G401 (cell line): ENCODE data around the gene CCDC157. TPM values are rescaled to one million over a fixed set of nuclear protein-coding genes. Genes with fewer than 3 reads are reported as not detected.
A peak's percentile ranks its signal among the peaks of the same experiment; 100 is the strongest.
"Not testable (repeated sequence)": the region's sequence is repeated elsewhere in the genome, so short reads cannot be mapped to it uniquely, and the experiment has no call there.

Experiments used
- DNase-seq: peaks from one replicate; pipeline ENCODE4 v3.0.0-alpha.2; 2015; ENCODE audit warnings: low spot score
- in situ Hi-C: cut with HindIII; loops from 2 replicates; pipeline ENCODE4 v1.10.0; 2016; ENCODE audit warnings: low sequenced_read_pairs, mixed read lengths
- total RNA-seq: library from RNA; depleted of rRNA; stranded (reverse); fragments of >200 nt; shearing (Covaris generic); gene quantifications from 2 replicates; pipeline ENCODE4 v1.2.3, GENCODE V29; 2014

Gene CCDC157
- total RNA-seq, 1 experiment from 2014 or later = 1.8 TPM

- in situ Hi-C loops = no loop called here
- DNase-seq = no peak
These were observed 24.5 kb downstream of the CCDC157 start for GRCh38 chr22:30381264-30381663.

GRCh38 chr22:30382340-30382739, 25.5 kb downstream of the CCDC157 start:
- DNase-seq = no peak
- in situ Hi-C loops = no loop called here

GRCh38 chr22:30383061-30383460, 26.3 kb downstream of the CCDC157 start:
- in situ Hi-C loops = no loop called here
- DNase-seq = no peak

DNA sequence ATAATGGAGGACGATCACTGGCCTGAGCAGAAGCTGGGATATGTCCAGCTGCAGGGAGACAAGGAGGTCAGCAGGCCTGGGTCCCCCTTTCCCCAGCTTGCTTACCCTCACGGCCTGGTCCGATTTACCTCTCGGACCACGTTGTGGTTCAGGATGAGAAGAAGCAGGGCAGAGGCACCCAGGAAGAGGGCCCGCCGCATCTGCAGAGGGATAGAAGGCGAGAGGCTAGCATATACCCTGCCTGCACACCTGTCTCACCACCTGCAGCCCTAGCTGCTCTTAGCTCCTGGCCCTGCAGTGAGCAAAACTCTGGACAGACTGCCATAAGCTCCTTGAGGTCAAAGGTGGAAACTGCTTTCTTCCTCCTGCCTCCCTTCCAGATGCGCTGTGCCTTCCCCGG, 29.1 kb downstream of the CCDC157 start:
- in situ Hi-C loops = no loop called here

GRCh38 chr22:30386608-30386959, 29.8 kb downstream of the CCDC157 start:
- DNase-seq = peak; percentile 31
- in situ Hi-C loops = no loop called here

More for the DNA sequence above, 29.1 kb downstream of the CCDC157 start:
- no peak for DNase-seq

DNA sequence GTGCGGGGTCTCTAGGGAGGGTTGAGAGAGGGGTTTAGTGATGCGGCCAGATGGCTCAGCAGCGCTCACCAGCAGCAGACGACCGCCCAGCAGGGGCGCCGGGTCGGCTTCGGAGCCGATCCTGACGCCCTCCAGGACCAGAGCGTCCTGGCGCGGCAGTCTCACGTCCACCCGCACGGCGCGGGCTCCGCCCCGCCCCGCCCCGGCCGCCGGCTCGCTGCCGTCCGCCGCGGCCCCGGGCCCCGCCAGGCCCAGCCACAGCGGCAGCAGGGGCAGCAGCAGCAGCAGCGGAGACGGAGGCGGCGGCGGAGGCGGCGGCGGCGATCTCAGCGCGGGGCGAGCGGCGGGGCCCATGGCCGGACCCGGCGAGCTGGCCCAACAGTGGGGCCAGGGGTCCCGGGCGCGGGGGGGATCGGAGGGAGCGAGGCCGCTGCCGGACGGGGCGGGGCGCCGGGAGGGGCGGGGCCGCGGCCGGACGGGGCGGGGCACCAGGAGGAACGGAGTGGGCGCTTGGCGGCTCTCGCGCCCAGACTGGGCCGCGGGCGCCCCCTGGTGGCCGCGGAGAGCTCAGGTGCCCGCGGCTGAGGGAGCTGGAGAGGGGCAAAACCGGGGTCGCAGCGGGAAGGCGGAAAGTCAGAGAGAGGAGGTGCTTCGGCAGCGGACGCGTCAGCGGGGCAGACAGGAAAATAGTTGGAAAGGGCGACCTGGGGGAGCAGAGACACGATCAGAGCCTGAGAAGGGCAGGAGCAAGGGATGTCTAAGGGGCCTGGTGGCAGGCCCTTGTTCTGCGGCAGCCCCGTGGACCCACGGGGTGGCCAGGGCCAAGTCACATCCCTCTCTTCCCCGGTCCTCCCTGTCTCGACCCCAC, 30.4 kb downstream of the CCDC157 start, which contains the start of gene RNF215:
TSS of gene RNF215 (minus strand) at position 452 of the 868 bp plus-strand sequence. CDS start at position 354, 98 bp downstream.
- in situ Hi-C loops = no loop called here
- peak; percentile 85 for DNase-seq

DNA sequence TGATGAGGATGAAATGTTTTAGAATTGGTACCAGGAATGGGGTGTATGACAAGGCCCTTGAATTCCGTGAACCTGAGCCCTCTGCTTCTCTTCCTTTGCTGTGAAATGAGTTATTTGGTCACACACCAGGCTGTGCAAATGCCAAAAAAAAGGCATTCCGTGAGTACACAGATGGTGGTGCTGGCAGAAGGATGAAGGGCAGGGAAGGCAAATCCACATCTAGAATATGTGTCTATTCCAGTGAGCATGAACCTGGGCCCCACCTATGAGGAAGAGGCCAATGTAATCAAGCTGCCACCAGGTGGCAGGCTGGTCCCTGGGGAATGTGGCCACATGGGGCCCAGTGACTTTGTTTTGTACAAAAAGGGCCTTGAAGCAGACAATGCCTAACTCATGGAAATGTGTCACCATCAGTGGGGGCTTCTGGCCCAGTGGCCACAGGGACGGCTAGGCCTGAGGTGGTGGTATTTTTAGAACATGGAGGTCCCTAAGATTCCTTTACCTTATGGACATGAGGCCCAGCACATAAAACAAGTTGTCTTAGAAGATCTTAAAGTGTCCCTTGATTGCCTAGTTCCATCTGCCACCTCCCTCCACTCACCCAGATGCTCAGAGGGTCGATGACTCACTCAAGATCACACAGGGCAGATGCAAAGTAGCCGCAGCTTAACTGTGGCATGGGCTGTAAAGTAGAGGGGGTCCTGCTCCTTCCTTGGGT, 34.3 kb downstream of the CCDC157 start:
- peak; percentile 71 for DNase-seq
- in situ Hi-C loops = loop anchor here (5.0 kb wide), 1 partner anchor 104 kb away; the partner anchor contains the start of gene CASTOR1

- in situ Hi-C loops = loop anchor here (5.0 kb wide), 1 partner anchor 105 kb away; the partner anchor contains the start of gene CASTOR1
- DNase-seq = no peak
These were observed 36.0 kb downstream of the CCDC157 start for GRCh38 chr22:30392661-30393321.

GRCh38 chr22:30393322-30393680, 36.5 kb downstream of the CCDC157 start:
- in situ Hi-C loops = loop anchor here (5.0 kb wide), 1 partner anchor 106 kb away; the partner anchor contains the start of gene CASTOR1
- no peak for DNase-seq

DNA sequence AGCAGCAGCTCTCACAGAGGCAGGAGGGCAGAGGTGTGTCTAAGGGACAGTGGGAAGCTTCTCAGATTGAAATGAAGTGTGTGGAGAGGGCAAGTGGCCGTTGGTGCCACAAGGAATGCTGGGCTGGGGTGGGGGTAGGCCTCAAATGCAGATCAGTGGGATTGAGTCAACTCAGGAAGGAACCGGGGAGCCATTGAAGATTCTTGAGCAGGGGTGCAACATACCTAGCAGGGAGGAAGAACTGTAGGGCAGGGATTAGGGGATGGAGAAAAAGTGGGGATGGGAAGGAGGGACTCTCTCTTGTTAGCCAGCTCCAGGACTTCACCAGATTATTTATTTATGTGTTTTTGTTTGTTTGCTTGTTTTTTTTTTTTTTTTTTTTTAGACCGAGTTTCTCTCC, 37.1 kb downstream of the CCDC157 start:
- in situ Hi-C loops = loop anchor here (5.0 kb wide), 1 partner anchor 107 kb away; the partner anchor contains the start of gene CASTOR1
- DNase-seq = no peak

DNA sequence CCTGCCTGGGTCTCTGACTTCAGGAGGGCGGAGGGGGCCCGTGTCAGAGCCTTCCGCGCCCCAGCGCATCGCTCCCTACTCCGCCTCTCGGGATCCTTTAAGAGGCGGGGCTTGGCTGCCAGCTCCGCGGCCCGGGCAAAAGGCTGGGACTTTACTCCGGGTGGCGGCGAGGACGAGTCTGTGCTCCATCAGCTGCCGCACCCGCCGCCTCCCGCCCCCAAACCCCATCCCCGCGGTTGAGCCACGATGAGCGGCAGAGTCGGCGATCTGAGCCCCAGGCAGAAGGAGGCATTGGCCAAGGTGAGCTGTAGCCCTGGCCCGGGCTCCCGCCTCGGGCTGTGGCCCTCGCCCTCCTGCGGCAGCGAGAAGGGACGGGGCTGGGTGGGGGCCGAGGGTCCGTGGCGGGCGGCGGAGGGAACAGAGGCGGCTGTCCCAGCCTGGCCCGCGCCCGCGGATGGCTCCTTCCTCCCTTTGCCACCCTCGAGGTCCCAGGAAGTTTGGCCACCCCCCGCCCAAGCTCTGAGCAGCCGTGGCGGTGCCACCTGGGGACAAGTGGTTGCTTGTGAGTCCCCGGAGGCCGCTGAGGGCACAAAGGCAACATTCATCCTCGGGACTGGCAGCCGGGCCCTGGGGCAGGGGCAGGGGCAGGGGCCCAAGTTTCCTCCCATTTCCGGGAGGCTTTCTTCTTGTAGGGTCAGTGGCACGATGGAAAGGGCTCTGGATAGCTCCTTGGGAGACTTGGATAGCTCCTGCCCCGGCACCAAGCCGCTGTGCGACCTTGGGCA, 40.3 kb downstream of the CCDC157 start, which contains the start of gene SEC14L2:
TSS of gene SEC14L2 (plus strand) at position 148 of the 785 bp plus-strand sequence. CDS start at position 247, 99 bp downstream.
- peak; percentile 87 for DNase-seq
- in situ Hi-C loops = no loop called here

- peak; percentile 32 for DNase-seq
- in situ Hi-C loops = no loop called here
These were observed 41.1 kb downstream of the CCDC157 start for GRCh38 chr22:30397656-30398635.

- in situ Hi-C loops = no loop called here
- peak; percentile 12 for DNase-seq
These were observed 42.2 kb downstream of the CCDC157 start for GRCh38 chr22:30398685-30399680.

DNA sequence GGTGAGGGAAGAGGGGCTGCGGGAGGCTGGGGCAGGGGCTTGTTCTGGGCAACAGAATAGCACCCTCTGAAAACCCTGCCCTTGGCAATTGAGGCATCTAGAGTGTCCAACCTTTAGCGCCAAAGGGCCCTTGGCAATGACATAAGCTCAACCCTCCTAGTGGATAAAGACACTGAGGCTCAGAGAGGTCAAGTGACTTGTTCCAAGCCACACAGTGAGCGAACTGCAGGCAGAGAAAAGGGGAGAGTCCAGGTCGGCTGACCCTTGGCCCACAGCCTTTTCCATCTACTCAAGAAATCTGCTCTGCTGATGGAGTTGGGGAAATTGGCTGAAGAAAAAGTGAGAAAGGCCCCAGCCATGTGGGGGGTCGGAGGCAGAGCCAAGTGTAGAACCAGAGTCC, 42.9 kb downstream of the CCDC157 start:
- no peak for DNase-seq
- in situ Hi-C loops = no loop called here

GRCh38 chr22:30400159-30400558, 43.4 kb downstream of the CCDC157 start:
- no peak for DNase-seq
- in situ Hi-C loops = no loop called here

DNA sequence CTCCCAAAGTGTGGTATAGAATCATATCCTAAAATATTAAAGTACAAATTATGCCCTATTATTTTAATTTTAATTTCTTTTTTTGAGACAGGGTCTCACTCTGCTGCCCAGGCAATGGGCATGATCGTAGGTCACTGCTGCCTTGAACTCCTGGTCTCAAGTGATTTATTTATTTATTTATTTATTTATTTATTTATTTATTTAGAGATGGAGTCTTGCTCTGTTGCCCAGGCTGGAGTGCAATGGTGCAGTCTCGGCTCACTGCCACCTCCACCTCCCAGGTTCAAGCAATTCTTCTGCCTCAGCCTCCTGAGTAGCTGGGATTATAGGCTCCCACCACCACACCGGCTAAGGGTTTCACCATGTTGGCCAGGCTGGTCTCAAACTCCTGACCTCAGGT, 44.2 kb downstream of the CCDC157 start:
- DNase-seq, in situ Hi-C loops: not testable (repeated sequence)
